Measurements from ENCODE around the gene EXOC6B.
"Not testable (repeated sequence)": the region's sequence is repeated elsewhere in the genome, so short reads cannot be mapped to it uniquely, and the experiment has no call there.

Gene EXOC6B

DNA sequence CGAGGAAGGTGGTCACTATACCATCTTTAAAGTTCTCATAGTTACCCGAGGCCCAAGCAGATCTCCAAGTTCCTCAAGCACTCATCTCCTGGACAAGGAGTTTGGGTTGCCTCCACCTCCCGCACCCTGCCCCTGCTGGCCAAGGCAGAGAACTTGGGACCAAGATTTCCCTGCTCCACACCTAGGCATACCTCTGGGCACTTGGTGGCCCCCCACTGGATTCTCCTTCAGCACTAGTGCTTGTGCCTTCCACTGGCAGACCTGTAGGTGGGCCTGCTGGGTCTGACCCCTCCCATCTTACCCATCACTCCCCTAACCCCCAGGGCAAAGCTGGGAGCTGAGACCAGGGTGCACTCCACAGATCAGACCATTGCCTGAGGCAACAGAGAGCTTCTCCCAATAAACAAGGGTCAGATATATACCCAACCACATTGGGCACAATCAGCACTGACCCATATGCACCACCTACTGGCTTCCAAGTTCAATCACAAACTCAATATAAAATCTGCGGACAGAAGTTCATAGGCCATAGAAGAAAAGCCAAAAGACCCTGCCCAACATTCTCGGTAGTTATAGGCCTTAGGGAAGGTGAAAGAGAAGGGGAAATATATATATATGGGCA lies 244.2 kb downstream of the EXOC6B start:
- in situ Hi-C loops (cut with MboI; ENCODE audit: low pct_unique_long_range_greater_than_20kb, low sequenced_read_pairs), result loop anchor here (25.0 kb wide), 2 partner anchors 644 to 1019 kb away; no protein-coding TSS in a partner anchor
- no peak for DNase-seq

DNA sequence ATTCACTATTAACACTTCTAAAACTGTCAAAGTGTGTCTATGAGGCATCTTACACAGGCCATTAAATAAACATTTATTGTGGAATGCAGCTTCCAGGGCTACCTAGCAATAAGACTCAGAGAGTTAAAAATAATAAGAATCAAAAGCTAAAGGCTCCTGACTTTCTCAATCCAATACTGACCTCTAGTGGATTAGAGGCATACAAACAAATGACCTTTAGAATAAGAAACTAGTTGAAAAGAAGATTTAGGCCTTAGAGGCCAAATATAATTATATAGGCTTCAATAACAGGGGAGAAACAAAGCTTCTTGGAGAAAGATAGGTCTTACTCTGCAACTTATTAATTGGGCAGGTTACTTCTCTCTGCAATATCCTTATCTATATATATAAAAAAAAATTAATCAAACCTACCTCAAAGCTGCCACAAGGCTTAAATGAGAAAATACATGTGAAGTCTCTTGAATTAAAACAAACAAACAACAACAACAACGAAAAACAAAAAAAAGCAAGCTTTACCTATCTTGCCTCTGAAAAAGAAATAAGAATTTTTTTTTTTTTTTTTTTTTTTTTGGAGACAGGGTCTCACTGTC lies 246.1 kb downstream of the EXOC6B start:
- DNase-seq, result peak; percentile 46
- in situ Hi-C loops (cut with MboI; ENCODE audit: low pct_unique_long_range_greater_than_20kb, low sequenced_read_pairs), result loop anchor here (25.0 kb wide), 2 partner anchors 642 to 1017 kb away; no protein-coding TSS in a partner anchor

DNA sequence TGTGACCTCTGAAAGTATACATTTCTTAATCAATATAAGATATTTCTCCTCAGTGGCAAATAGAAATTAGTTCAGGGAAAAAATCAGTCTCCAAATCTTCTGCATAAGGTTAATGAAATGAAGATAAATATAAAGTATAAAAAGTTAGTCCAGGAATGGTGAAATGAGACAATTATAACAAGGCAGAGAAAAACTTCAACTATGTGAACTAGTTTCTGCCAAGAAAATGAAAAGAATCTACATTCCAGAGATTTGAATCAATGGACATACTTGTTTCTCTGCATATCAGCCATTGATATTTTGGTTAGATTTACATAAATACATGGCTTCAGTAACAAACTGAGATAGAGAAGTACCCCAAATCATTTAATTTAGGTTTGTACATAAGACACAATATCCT lies 249.0 kb downstream of the EXOC6B start:
- in situ Hi-C loops (cut with MboI; ENCODE audit: low pct_unique_long_range_greater_than_20kb, low sequenced_read_pairs), result loop anchor here (25.0 kb wide), 2 partner anchors 640 to 1015 kb away; no protein-coding TSS in a partner anchor
- DNase-seq, result no peak

DNA sequence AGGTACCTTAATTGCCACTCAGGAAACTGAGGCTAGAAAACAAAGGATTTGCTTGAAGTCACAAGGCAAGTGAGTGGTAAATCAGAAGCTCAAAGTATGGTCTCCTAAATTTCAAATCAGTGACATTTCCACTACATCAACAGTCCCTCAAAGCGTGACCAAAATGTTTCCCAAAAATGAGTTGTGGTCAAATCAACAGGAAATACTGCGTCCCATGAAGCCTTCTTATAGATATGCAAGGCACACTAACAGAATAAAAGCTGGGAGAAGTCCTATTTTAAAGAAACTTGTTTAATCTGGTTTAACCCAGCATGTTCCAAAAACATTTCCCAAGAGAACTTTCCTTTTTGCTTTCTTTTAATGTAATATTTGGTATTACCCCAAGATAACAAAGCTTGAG lies 249.4 kb downstream of the EXOC6B start:
- in situ Hi-C loops (cut with MboI; ENCODE audit: low pct_unique_long_range_greater_than_20kb, low sequenced_read_pairs), result loop anchor here (25.0 kb wide), 2 partner anchors 639 to 1014 kb away; no protein-coding TSS in a partner anchor
- no peak for DNase-seq

DNA sequence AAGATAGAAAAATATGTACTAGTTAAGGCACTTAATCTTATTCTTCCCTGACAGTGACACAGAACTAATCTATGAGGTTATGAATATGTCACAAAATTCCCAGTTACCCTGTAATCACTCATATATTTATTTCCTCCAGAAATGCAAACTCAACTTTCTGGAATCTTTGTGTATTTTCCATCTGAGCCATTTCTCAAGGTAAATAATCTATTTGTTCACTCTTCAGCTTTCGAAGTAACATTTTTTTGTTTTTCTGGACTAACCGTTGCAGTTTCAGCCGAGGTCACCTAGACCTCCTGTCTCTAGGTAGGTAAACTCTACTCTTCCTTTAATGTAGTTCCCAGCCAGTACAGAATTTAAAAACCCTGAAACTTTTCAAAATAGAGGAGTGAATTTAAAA lies 250.9 kb downstream of the EXOC6B start:
- no peak for DNase-seq

DNA sequence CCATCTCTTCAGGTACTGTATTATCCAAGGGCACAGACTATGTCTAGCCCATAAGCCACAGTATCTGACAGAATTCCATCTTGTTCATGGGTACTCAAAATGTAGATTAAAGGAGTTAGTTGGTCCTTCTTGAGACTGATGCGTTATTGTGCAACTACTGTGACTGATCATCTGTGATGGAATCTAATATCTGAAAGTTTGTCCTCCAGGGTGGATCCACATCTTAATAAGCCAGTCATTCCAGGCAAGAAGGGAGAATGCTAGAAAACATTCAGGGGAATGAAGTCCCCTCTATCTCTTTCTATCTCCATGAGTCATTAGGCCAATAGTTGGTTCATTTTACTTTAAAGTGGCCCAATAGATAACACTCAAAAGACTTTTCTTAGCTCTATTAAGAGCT lies 252.6 kb downstream of the EXOC6B start:
- no peak for DNase-seq
- in situ Hi-C loops (cut with MboI; ENCODE audit: low pct_unique_long_range_greater_than_20kb, low sequenced_read_pairs), result no loop called here

More for the DNA sequence above, 250.9 kb downstream of the EXOC6B start:
- in situ Hi-C loops (cut with MboI; ENCODE audit: low pct_unique_long_range_greater_than_20kb, low sequenced_read_pairs), result loop anchor here (25.0 kb wide), 2 partner anchors 638 to 1013 kb away; no protein-coding TSS in a partner anchor

DNA sequence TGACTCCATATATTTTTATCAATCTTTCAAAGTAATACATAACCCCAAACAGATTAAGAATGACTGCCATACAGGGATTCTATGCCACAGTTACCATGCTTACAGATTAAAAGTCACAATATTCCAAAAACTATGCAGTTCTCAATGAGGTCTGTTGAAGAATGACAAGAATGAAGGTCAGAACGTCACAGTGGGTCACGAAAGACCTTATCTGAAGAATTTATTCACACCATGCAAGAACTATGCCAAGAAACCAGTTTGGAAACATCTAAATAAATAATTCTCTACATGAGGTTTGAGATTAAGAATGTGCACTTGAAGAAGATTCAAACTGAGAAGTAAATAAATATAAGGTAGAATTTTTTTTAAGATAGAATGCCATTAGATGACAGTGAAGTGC lies 253.3 kb downstream of the EXOC6B start:
- no peak for DNase-seq
- in situ Hi-C loops (cut with MboI; ENCODE audit: low pct_unique_long_range_greater_than_20kb, low sequenced_read_pairs), result no loop called here

DNA sequence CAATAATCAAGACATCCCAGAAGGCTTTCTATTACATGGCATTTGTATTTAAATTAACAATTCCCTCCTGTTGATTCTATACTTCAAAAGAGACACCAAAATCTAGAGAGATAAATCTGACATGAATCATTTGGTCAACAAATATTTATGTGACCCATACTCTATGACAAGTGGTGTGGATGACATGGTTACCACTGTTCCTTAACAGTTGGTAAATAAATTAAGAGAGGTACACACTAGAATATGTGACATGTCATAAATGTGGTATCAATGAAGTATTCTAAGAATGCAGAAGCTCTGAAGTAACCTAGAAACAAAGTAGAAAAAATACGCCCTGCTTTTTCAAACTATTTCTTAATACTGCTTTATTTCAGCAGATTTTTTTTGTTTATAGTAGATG lies 255.4 kb downstream of the EXOC6B start:
- no peak for DNase-seq
- in situ Hi-C loops (cut with MboI; ENCODE audit: low pct_unique_long_range_greater_than_20kb, low sequenced_read_pairs), result no loop called here

DNA sequence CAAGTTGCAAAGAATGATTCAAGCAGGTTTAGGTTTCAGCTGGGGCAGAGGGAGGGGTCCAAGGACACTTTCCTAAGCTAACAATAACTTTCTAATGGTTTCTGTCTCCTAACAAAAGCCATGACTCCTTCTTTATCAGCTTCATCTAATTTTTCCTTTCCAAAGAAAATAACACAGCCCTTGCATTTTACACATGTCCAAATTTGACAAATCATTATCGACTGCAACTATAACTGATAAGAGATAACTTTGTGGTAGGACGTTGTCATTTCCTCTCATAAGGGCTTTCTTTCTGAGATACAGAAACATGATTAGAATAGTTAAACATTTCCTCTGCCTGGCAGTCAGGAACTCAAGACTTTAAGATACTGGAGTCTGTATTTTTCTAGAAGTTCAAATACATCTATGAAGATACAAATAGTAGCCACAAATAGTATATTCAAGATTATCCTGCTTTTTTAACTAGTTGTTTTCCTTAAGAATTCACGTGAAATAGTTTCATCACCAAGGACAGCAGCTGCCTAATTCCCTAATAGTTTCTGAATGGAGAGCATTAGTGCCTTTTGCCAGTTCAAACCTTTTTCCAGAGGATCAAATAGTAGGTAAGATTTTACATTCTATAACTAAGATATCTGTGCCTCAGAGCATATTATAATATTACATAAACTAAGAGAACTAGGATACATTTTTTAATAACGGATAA lies 263.2 kb downstream of the EXOC6B start:
- no peak for DNase-seq

DNA sequence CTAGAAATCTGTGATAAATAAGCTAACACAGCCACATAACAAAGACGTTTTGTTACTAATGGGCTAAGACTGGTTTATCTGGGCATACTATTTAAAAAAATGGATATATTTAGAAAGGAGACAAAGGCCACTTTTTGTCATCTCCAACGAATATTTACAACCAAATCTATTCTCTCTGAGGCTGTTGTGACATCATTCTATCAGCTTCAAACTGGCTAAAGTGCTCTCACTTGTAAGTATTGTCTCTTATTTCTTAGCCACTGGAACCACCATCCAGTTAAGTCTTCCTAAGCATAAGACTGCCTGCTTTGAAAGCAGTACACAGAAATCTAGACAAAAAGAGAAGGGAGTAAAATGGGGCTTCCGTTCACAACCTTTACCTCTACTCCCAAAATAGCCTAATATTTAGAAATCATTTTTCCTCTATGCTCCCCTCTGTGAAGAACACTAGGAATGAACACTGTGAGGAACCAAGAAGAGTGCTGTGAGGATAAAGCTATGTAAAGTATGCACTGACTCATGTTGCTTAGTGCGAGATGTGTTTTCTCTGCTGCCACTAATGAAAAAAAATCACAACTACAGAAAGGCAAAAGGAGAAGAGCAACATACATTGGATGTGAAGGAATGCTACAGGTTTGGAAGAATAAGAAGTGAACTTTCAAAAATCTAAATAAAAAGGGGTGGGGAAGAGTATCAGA lies 264.1 kb downstream of the EXOC6B start:
- DNase-seq, result no peak
- in situ Hi-C loops (cut with MboI; ENCODE audit: low pct_unique_long_range_greater_than_20kb, low sequenced_read_pairs), result no loop called here

More for the DNA sequence above, 263.2 kb downstream of the EXOC6B start:
- in situ Hi-C loops (cut with MboI; ENCODE audit: low pct_unique_long_range_greater_than_20kb, low sequenced_read_pairs), result no loop called here

DNA sequence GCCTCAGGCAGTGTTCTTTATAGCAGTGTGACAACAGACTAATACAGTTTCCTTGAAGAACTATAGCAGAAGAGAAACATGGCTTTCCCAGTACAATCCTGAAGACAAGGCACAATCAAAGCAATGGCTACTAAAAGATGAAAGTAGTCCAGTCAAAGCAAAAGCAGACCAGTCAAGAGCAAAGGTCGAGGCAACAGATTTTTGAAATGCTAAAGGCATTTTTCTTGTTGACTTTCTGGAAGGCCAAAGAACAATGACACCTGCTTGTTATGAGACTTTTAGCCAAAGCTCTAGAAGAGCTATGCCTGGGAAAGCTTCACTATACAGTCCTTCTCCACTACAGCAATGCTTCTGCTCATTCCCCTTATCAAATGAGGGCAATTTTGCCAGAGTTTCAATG lies 269.9 kb downstream of the EXOC6B start:
- in situ Hi-C loops (cut with MboI; ENCODE audit: low pct_unique_long_range_greater_than_20kb, low sequenced_read_pairs), result no loop called here
- no peak for DNase-seq

DNA sequence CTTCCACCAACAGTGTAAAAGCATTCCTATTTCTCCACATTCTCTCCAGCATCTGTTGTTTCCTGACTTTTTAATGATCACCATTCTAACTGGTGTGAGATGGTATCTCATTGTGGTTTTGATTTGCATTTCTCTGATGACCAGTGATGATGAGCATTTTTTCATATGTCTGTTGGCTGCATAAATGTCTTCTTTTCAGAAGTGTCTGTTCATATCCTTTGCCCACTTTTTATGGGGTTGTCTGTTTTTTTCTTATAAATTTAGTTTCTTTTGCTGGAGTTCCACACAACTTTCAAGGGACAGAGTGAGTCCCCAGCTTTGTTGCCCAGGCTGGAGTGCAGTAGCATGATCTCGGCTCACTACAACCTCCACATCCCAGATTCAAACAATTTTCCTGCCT lies 270.5 kb downstream of the EXOC6B start:
- in situ Hi-C loops (cut with MboI; ENCODE audit: low pct_unique_long_range_greater_than_20kb, low sequenced_read_pairs); DNase-seq: not testable (repeated sequence)

DNA sequence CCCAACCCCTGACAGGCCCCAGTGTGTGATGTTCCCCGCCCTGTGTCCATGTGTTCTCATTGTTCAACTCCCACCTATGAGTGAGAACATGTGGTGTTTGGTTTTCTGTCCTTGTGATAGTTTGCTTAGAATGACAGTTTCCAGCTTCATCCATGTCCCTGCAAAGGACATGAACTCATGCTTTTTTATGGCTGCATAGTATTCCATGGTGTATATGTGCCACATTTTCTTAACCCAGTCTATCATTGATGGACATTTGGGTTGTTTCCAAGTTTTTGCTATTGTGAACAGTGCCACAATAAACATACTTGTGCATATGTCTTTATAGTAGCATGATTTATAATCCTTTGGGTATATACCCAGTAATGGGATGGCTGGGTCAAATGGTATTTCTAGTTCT lies 270.9 kb downstream of the EXOC6B start:
- DNase-seq; in situ Hi-C loops (cut with MboI; ENCODE audit: low pct_unique_long_range_greater_than_20kb, low sequenced_read_pairs): not testable (repeated sequence)

DNA sequence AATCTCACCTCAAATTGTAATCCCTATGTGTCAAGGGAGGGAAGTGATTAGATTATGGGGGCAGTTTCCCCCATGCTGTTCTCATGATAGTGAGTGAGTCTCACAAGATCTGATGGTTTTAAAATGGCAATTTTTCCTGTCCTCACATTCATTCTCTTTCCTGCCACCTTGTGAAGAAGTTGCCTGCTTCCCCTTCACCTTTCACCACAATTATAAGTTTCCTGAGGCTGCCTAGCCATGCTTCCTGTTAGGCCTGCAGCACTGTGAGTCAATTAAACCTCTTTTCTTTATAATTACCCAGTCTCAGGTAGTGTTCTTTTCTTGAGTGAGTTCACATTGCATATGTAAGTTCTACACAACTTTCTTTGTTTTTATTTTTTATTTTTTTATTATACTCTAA lies 271.5 kb downstream of the EXOC6B start:
- in situ Hi-C loops (cut with MboI; ENCODE audit: low pct_unique_long_range_greater_than_20kb, low sequenced_read_pairs), result no loop called here
- peak; percentile 43 for DNase-seq

DNA sequence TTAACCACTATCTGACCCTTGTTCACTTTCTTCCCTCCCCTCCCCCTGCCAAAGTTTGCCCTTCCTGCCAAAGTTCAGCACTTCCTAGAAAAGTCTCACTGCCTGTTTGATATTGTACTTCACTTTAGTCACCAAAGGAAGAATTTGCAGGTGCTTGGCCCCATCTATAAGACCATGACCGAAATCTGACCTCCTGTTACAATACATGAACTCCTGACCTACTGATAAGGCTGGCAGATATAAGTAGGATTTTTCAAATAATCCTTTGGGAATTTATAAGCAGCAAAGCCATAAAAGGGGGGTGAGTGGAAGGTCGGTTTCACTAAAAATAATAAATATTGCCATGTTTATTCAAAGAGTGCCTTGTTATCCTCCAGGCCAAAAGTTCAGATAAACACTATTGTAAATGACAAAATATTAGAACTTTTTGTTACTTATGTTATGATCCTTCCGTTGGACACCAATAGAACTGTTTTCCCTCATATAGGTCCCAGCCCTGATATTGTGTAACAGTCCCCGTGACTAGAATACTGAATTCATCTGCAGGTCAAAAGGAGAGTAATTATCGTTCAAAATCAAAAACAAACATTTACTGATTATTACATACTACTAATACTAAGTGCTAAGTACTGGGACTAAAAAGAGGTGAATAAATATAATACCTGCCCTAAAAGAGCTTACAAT lies 277.6 kb downstream of the EXOC6B start:
- in situ Hi-C loops (cut with MboI; ENCODE audit: low pct_unique_long_range_greater_than_20kb, low sequenced_read_pairs), result no loop called here

DNA sequence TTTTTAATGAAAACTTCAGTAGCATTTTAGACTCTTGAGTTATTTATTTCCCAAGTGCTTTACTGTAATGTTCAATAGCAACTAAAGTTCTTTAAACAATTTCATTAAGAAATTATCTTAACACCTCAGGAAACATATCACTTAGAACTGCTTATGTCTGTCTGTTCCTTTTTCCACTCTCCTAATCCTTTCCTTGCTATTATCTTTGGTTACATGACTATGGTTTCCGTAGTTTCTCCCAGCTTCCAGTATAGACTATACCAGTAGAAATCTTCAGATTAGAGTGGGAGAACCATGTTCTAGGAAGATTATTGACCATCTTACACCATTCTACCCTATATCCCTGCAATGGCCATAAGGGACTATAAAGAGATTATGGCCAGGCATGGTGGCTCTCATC lies 280.0 kb downstream of the EXOC6B start:
- in situ Hi-C loops (cut with MboI; ENCODE audit: low pct_unique_long_range_greater_than_20kb, low sequenced_read_pairs), result no loop called here
- DNase-seq, result no peak

More for the DNA sequence above, 277.6 kb downstream of the EXOC6B start:
- DNase-seq, result no peak

DNA sequence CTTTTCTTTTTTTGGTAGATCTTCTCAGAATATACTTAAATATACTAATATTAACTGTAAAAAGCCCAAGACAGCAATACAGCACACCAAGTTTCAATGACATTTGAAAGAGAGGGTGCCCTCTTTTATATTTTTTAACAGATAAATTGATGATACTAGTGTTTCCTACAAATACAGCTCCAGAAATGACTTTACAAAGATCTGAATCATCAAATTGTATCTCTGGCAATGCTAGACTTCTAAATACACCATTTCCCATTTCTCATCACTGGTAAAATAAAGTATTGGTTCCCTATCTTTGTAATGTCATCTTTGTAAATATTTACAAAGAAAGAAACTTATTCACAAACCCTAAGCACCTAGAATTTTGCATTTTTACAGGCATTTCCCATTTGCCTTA lies 281.3 kb downstream of the EXOC6B start:
- in situ Hi-C loops (cut with MboI; ENCODE audit: low pct_unique_long_range_greater_than_20kb, low sequenced_read_pairs), result no loop called here
- no peak for DNase-seq

DNA sequence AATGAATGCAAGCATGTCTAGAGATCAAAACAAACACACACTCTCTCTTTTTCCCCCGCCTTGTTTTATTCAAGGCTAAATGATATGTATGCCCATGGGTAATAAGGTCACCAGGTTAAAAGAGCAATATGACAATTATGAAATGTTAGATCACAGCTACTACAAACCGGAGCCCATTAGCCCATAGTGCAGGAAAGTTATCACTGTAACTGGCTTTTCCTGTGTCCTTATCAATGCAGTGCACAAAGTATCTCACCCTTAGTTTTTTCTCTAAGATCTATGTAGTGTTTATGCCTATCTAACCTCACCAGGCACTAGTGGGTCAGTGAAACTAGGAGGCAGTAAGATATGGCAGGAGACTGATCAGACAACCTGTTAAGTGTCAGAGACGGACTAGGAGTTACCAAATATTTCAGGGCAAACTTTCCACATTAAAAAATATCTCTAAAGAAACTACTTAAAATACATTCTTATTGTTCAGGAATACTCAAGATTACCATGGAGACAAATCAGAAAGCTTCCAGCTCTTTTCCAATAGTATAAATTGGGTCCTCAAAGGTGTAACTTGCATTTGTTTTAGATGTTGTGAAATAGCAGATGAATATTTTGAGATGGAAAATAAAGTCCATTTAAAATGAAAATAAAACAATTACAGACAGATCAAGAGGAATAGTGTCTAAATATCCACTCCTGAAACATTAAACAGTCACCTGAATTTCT lies 282.2 kb downstream of the EXOC6B start:
- no peak for DNase-seq
- in situ Hi-C loops (cut with MboI; ENCODE audit: low pct_unique_long_range_greater_than_20kb, low sequenced_read_pairs), result no loop called here

All from KBM-7 (cell line).